Raji (cell line): ENCODE results near the gene SPECC1L.

Experiments used
- POLR2A ChIP-seq: IDR thresholded peaks from 2 replicates; pipeline ENCODE4 v1.6.1; 2011; ENCODE audit warnings: low read depth, low read length, control low read depth; ENCODE audit not compliant: insufficient read depth

The SPECC1L gene

GRCh38 chr22:24394254-24394653 is 123.6 kb downstream of the SPECC1L start:
- TF ChIP-seq POLR2A = no peak

- no peak for TF ChIP-seq POLR2A
Observed at GRCh38 chr22:24398409-24398808, 127.8 kb downstream of the SPECC1L start.

DNA sequence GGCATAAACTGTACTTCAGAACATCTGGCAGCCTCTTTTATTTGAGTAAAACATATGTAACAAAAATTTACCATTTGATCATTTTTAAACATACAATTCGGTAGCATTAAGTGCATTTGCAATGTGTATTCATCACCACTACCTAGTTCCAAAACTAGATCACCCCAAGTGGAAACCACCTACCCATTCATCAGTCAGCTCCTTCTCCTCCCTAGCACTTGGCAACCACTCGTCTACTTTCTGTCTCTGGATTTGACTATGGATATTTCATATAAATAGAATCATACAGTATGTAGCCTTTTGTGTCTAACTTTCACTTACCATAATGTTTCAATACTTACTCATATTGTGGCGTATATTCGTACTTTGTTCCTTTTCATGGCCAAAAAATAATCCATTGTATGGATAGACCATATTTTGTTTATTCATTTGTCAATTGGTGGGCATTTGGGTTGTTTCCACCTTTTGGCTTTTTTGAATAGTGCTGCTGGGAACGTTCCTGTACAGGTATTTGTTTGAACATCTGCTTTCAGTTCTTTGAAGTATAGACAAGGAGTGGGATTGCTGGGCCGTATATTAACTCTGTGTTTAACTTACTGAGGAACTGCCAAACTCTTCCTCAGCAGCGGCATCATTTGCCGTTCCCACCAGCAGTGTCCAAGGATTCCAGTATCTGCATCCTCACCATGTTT is 129.5 kb downstream of the SPECC1L start:
- peak; percentile 31; the same call in 1 of the 2 replicates for TF ChIP-seq POLR2A

GRCh38 chr22:24400726-24401596 is 130.3 kb downstream of the SPECC1L start:
- TF ChIP-seq POLR2A = peak; percentile 37; the same call in 1 of the 2 replicates

DNA sequence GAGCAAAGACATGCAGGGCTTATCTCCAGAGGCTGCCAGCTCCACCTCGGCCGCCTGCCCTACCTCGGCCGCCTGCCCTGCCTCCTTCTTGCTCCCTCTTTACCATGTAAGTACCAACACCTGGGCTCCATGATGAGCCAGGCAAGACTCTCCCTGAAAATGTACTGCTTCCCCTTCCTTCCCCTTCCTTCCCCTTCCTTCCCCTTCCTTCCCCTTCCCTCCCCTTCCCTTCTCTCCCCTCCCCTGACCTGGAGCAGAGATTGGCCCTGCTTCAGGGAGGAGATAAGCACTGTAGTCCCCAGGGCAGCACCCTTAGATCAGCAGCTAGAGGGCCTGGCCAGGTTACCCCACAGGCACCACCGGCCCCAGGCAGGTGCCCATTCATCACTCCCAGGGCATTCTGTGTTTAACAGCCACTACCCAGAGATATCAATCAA is 131.3 kb downstream of the SPECC1L start:
- no peak for TF ChIP-seq POLR2A

GRCh38 chr22:24402460-24403192 is 132.0 kb downstream of the SPECC1L start:
- TF ChIP-seq POLR2A = no peak

DNA sequence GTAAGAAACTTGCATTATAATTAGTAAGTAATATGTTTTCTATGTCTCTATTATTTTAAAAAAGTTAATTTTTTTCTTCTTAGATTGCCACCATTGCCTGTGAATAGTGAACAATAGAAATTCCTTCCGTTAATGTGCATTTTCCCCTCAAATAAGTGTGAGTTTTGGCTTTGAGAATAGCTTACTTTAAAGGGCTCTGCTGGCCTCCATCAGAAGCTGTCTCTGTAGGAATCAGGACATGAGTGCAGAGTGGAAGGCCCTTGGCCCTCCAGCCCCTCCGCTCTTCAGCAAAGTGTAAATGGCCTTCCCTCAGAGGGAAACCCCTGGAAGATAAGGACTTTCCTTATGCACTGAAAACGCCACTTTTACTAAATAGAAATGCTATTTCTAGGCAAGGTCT is 132.7 kb downstream of the SPECC1L start:
- TF ChIP-seq POLR2A = no peak

GRCh38 chr22:24404561-24405275 is 134.1 kb downstream of the SPECC1L start:
- TF ChIP-seq POLR2A = no peak

- no peak for TF ChIP-seq POLR2A
Observed at GRCh38 chr22:24405631-24406321, 135.1 kb downstream of the SPECC1L start.

DNA sequence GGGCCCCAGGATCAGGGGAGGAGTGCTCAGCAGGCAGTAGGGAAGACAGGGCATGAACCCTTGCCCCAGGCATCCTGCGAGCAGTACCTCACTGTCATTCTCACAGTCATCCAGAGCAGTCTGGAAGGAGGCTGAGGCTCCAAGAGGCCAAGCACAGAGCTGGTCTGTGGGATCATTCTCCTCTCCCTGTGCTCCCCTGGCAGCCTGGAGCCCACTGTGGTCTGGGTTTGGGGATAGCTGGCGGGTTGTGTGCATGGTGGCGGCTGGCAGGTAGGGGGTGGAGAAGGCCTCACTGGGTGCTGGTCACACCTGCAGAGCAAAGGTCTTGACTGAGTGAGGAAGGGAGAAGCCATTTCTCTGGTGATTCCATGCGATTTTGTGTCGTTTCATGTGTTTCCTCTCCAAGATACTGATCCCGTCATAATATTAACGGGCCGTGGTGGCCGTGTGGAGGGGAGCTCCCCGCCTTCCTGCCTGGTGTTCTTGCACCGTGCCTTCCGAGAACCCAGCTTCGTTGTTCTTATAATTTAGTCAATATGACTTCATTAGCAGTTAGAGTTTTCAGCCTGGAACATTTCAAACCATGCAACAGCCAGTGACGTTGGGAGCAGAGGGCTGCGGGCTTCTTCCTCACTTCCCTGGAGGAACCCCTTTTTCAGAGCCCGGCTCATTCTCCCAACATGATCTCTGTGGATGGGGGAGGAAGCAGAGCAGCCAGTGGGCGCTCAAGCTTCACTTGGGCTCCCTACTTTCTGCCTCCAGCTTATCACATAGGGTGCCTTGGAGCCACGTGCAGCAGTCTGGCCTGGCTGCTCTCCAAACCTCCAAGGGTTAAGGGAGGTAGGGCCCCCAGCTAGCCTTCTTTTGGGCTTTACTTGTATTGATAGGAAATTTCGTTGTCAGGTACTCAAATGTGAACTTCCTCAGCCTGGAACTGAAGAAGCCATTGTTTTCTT is 136.0 kb downstream of the SPECC1L start:
- no peak for TF ChIP-seq POLR2A

GRCh38 chr22:24407278-24407665 is 136.6 kb downstream of the SPECC1L start:
- TF ChIP-seq POLR2A = no peak

- no peak for TF ChIP-seq POLR2A
Observed at GRCh38 chr22:24407884-24408283, 137.3 kb downstream of the SPECC1L start.

DNA sequence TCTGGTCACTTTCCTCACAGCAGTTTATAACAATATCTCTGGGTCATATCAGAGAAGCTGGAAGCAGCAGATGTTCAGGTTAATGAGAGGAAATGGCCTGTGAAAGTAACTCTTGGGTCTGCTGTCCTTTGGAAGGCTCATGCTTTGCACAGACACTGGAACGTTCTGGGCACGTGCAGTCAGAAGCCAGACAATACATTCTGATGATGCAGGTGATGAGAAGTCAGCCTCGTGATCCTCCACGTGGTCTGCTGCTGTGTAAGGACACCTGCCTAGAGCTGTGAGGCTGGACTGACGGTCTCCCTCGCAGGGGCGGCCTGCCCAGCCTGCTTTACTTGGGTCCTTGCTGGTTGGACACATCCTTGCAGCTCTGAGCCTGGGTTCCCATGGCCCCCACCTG is 138.0 kb downstream of the SPECC1L start:
- no peak for TF ChIP-seq POLR2A
